IMR-90 (cell line): ENCODE results near the gene TMSB15C. TPM values are rescaled to one million over a fixed set of nuclear protein-coding genes. Genes with fewer than 3 reads are reported as not detected.

Experiments used
- ATAC-seq: fragments of 200-7000 bp; cut with Tn5 transposase; 2 replicates; pipeline ENCODE4 v1.9.1; 2020; ENCODE audit warnings: low read depth, mild to moderate bottlenecking, moderate library complexity
- BruUV-seq: library from RNA; stranded (reverse); fragments of 400-500 nt; replicated peaks from 2 replicates; lab custom pipeline; 2021; lab: Mats Ljungman, UMichigan
- CTCF ChIA-PET: fragments of 300-600 bp; formaldehyde crosslinking; extraction: SDS; loops from one replicate; lab custom pipeline; 2021; ENCODE audit warnings: antibody characterized with exemption; lab: Yijun Ruan, JAX
- POLR2A ChIA-PET: fragments of 300-600 bp; sonication (Branson Sonifier 250); formaldehyde crosslinking; loops from one replicate; lab custom pipeline; 2022; ENCODE audit warnings: antibody characterized with exemption; ENCODE audit not compliant: unreplicated experiment; lab: Charles Lee
- DNase-seq: peaks from one replicate; pipeline ENCODE4 v3.0.0; 2013
- H2AFZ ChIP-seq: replicated peaks from 2 replicates; pipeline ENCODE3; 2013; ENCODE audit warnings: low read length, mild to moderate bottlenecking; ENCODE audit not compliant: poor library complexity
- H2AK5ac ChIP-seq: 2 replicates; pipeline ENCODE4 v1.6.1; 2013; ENCODE audit warnings: low read depth, low read length, inconsistent platforms
- H2AK9ac ChIP-seq: replicated peaks from 2 replicates; pipeline ENCODE3; 2013; ENCODE audit warnings: mild to moderate bottlenecking, low read depth, low read length, moderate library complexity; ENCODE audit not compliant: poor library complexity
- H2BK120ac ChIP-seq: 2 replicates; pipeline ENCODE4 v1.6.1; 2013; ENCODE audit warnings: low read depth, low read length, inconsistent platforms
- H2BK15ac ChIP-seq: 3 replicates; pipeline ENCODE4 v1.6.1; 2013; ENCODE audit warnings: low read depth, low read length, inconsistent platforms
- H2BK20ac ChIP-seq: 2 replicates; pipeline ENCODE4 v1.6.1; 2013; ENCODE audit warnings: low read depth, mild to moderate bottlenecking, inconsistent platforms, low read length, moderate library complexity
- H2BK5ac ChIP-seq: 2 replicates; pipeline ENCODE4 v1.6.1; 2013; ENCODE audit warnings: mild to moderate bottlenecking, low read depth, low read length, inconsistent platforms; ENCODE audit not compliant: poor library complexity, severe bottlenecking
- H3K14ac ChIP-seq: replicated peaks from 2 replicates; pipeline ENCODE4 v1.6.1; 2013; ENCODE audit warnings: low read depth, low read length, inconsistent platforms
- H3K18ac ChIP-seq: 2 replicates; pipeline ENCODE4 v1.6.1; 2013; ENCODE audit warnings: low read depth, low read length, control low read depth
- H3K23ac ChIP-seq: 2 replicates; pipeline ENCODE4 v1.6.1; 2013; ENCODE audit warnings: low read depth, low read length, inconsistent platforms
- H3K27ac ChIP-seq: 2 replicates; pipeline ENCODE4 v1.5.1; 2013; ENCODE audit warnings: mild to moderate bottlenecking, control low read depth, low read length; ENCODE audit not compliant: insufficient read depth
- H3K27me3 ChIP-seq: 2 replicates; pipeline ENCODE4 v1.6.1; 2013; ENCODE audit warnings: low read length; ENCODE audit not compliant: control insufficient read depth, insufficient read depth
- H3K36me3 ChIP-seq: 2 replicates; pipeline ENCODE4 v1.6.1; 2013; ENCODE audit warnings: low read length, mixed read lengths; ENCODE audit not compliant: control insufficient read depth, insufficient read depth
- H3K4ac ChIP-seq: 2 replicates; pipeline ENCODE4 v1.6.1; 2013; ENCODE audit warnings: low read depth, low read length, inconsistent platforms
- H3K4me1 ChIP-seq: 2 replicates; pipeline ENCODE4 v1.6.1; 2013; ENCODE audit warnings: low read length, mixed read lengths; ENCODE audit not compliant: control insufficient read depth, insufficient read depth
- H3K4me2 ChIP-seq: 2 replicates; pipeline ENCODE4 v1.6.1; 2013; ENCODE audit warnings: low read depth, mild to moderate bottlenecking, control low read depth, low read length, moderate library complexity
- H3K4me3 ChIP-seq: 2 replicates; pipeline ENCODE4 v1.5.1; 2013; ENCODE audit warnings: low read depth, mild to moderate bottlenecking, control low read depth, low read length, moderate library complexity; ENCODE audit not compliant: insufficient read depth
- H3K56ac ChIP-seq: 2 replicates; pipeline ENCODE4 v1.6.1; 2013; ENCODE audit warnings: low read length, inconsistent platforms; ENCODE audit not compliant: insufficient read depth; ENCODE audit errors: extremely low read depth
- H3K79me1 ChIP-seq, 2 experiments: 2 replicates each; pipeline ENCODE4 v1.6.1; 2013; ENCODE audit warnings: low read length in 2 of 2, inconsistent platforms in 1 of 2, low read depth in 1 of 2
- H3K9ac ChIP-seq: 2 replicates; pipeline ENCODE4 v1.6.1; 2013; ENCODE audit warnings: low read depth, low read length, control low read depth
- H3K9me1 ChIP-seq: 2 replicates; pipeline ENCODE4 v1.6.1; 2013; ENCODE audit warnings: low read length, inconsistent platforms; ENCODE audit not compliant: insufficient read depth
- H3K9me3 ChIP-seq: 2 replicates; pipeline ENCODE4 v1.6.1; 2013; ENCODE audit warnings: low read length; ENCODE audit not compliant: control insufficient read depth, insufficient read depth
- H4K20me1 ChIP-seq: 2 replicates; pipeline ENCODE4 v1.6.1; 2013; ENCODE audit warnings: low read length, inconsistent platforms; ENCODE audit not compliant: insufficient read depth
- H4K5ac ChIP-seq: 2 replicates; pipeline ENCODE4 v1.6.1; 2013; ENCODE audit warnings: mild to moderate bottlenecking, low read depth, low read length, control low read depth
- H4K8ac ChIP-seq, 2 experiments: 2 replicates each; pipeline ENCODE4 v1.6.1; 2013; ENCODE audit warnings: low read depth in 2 of 2, low read length in 2 of 2, control low read depth in 1 of 2, inconsistent platforms in 1 of 2
- H4K91ac ChIP-seq: 2 replicates; pipeline ENCODE4 v1.6.1; 2013; ENCODE audit warnings: low read depth, low read length, inconsistent platforms; ENCODE audit not compliant: insufficient read depth
- CEBPB ChIP-seq: IDR thresholded peaks from 2 replicates; pipeline ENCODE4 v1.6.1; 2012; ENCODE audit warnings: low read depth, low read length, improper control_type of control experiment
- CHD1 ChIP-seq: IDR thresholded peaks from 2 replicates; pipeline ENCODE4 v1.6.1; 2012; ENCODE audit warnings: low read depth, low read length, improper control_type of control experiment
- FOS ChIP-seq: fragments of 150-350 bp; IDR thresholded peaks from 2 replicates; pipeline ENCODE4 v1.6.1; 2016; ENCODE audit warnings: low read depth, low read length
- MAFK ChIP-seq: IDR thresholded peaks from 2 replicates; pipeline ENCODE4 v1.6.1; 2012; ENCODE audit warnings: low read depth, low read length, improper control_type of control experiment
- MAZ ChIP-seq: IDR thresholded peaks from 2 replicates; pipeline ENCODE4 v1.6.1; 2012; ENCODE audit warnings: low read depth, mild to moderate bottlenecking, low read length, improper control_type of control experiment, moderate library complexity, borderline replicate concordance
- MXI1 ChIP-seq: IDR thresholded peaks from 2 replicates; pipeline ENCODE4 v1.6.1; 2012; ENCODE audit warnings: low read depth, mild to moderate bottlenecking, low read length, moderate library complexity, borderline replicate concordance
- NFE2L2 ChIP-seq: fragments of 150-350 bp; IDR thresholded peaks from 2 replicates; pipeline ENCODE4 v1.6.1; 2016; ENCODE audit warnings: low read depth, mild to moderate bottlenecking, low read length
- POLR2A ChIP-seq: IDR thresholded peaks from 2 replicates; pipeline ENCODE4 v1.6.1; 2012; ENCODE audit warnings: mild to moderate bottlenecking, low read depth, low read length
- RAD21 ChIP-seq: IDR thresholded peaks from 2 replicates; pipeline ENCODE4 v1.6.1; 2012; ENCODE audit warnings: low read length, improper control_type of control experiment
- RCOR1 ChIP-seq: IDR thresholded peaks from 2 replicates; pipeline ENCODE4 v1.6.1; 2012; ENCODE audit warnings: mild to moderate bottlenecking, low read length, improper control_type of control experiment; ENCODE audit not compliant: insufficient replicate concordance
- RFX5 ChIP-seq: IDR thresholded peaks from 2 replicates; pipeline ENCODE4 v1.8.0; 2012; ENCODE audit warnings: low read depth, mild to moderate bottlenecking, low read length, moderate library complexity
- SMC3 ChIP-seq: fragments of 150-350 bp; IDR thresholded peaks from 2 replicates; pipeline ENCODE4 v1.6.1; 2016; ENCODE audit warnings: low read depth, mild to moderate bottlenecking, antibody characterized with exemption, low read length, moderate library complexity
- WGBS, 2 experiments: methylation state at CpG; one replicate each; pipeline versions ENCODE4 v1.1.5 to v1.1.7; 2013; ENCODE audit warnings: missing lambda C conversion rate in 2 of 2; ENCODE audit not compliant: insufficient read length in 1 of 2; ENCODE audit errors: extremely low coverage in 2 of 2; 5-methylcytosine and 5-hydroxymethylcytosine counted together
- dilution Hi-C: fragments of 300-500 bp; cut with HindIII; formaldehyde crosslinking; loops from one replicate; pipeline ENCODE4 v1.14.3; 2018; ENCODE audit warnings: low sequenced_read_pairs; ENCODE audit not compliant: unreplicated experiment
- in situ Hi-C: fragments of 300-500 bp; cut with MboI; formaldehyde crosslinking; loops from 3 replicates; pipeline ENCODE4 v1.14.3; 2019; ENCODE audit warnings: low sequenced_read_pairs, inconsistent platforms, mixed read lengths
- intact Hi-C: fragments of 100-400 bp; cut with micrococcal nuclease; formaldehyde crosslinking; loops from 2 replicates; pipeline ENCODE4 v1.10.0; 2022
- polyA plus RNA-seq, 3 experiments: library from polyadenylated mRNA; depleted of rRNA; stranded (reverse); fragments of >200 nt; gene quantifications; 2 replicates each; pipeline ENCODE4 v1.2.3, GENCODE V29; 2012; ENCODE audit warnings: low replicate concordance in 1 of 3
- total RNA-seq: library from RNA; depleted of rRNA; stranded (reverse); fragments of >200 nt; gene quantifications from 2 replicates; pipeline ENCODE4 v1.2.3, GENCODE V29; 2012
- TF ChIP-seq, protein P1 (sequence below): fragments of 150-350 bp; IDR thresholded peaks from 2 replicates; pipeline ENCODE4 v1.6.1; 2016; ENCODE audit warnings: low read depth, mild to moderate bottlenecking, low read length, moderate library complexity, borderline replicate concordance
- TF ChIP-seq, protein P2 (sequence below): conservative IDR thresholded peaks from 2 replicates; pipeline ENCODE4 v1.5.1; 2012; ENCODE audit warnings: mild to moderate bottlenecking, low read depth, low read length, improper control_type of control experiment
- TF ChIP-seq, protein P3 (sequence below): fragments of 150-350 bp; IDR thresholded peaks from 2 replicates; pipeline ENCODE4 v1.6.1; 2017; ENCODE audit warnings: mild to moderate bottlenecking, antibody characterized with exemption, low read length, low read depth

Gene TMSB15C
- total and polyA plus RNA-seq, 2 of the 4 experiments (the other 2 are of a cell fraction): 1.9 to 2.0 TPM

DNA sequence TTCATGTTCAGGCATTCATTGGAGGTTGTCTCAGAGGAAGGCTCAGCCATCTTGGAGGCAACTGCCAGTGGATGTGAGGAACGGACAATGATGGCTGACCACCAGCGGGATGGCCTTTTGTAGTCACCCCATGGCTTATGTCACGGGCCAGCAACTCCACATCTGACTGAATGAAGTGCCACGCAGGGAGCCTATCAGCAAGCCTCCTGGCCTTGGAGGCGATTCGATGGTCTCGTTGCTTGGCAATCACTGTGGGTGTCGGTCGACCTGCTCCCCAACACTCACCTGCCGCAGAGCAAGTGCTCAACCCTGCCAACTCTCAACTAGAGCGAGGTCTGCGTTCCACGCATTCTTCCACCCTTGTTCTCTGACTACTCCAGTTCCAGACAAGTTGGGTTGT is 28.9 kb downstream of the TMSB15C start:
- Histone ChIP-seq H3K4ac (no peak overlapping the region), H3K4me2 (no peak overlapping the region), H3K27ac (no peak overlapping the region), H3K23ac (no peak overlapping the region), H4K5ac (no peak overlapping the region), H2AK5ac (no peak overlapping the region), H3K27me3 (peaks cover 16% of the 10 kb centered on the region), H3K36me3 (no peaks in the 10 kb centered on the region), H2BK120ac (no peak overlapping the region), H3K79me1 (no peaks in the 10 kb centered on the region), H2AK9ac (no peak overlapping the region), H3K9ac (no peak overlapping the region), H3K4me3 (no peak overlapping the region), H2BK20ac (no peak overlapping the region), H2AFZ (peak overlapping the region; percentile 51), H4K20me1 (no peaks in the 10 kb centered on the region), H4K91ac (no peak overlapping the region), H3K9me3 (no peaks in the 10 kb centered on the region), H2BK15ac (no peak overlapping the region), H4K8ac (no peak overlapping the region), H3K9me1 (no peaks in the 10 kb centered on the region), H3K56ac (no peak overlapping the region), H2BK5ac (no peak overlapping the region), H3K14ac (no peak overlapping the region), H3K18ac (no peak overlapping the region), H3K4me1 (no peaks in the 10 kb centered on the region)
- TF ChIP-seq, protein P1, sequence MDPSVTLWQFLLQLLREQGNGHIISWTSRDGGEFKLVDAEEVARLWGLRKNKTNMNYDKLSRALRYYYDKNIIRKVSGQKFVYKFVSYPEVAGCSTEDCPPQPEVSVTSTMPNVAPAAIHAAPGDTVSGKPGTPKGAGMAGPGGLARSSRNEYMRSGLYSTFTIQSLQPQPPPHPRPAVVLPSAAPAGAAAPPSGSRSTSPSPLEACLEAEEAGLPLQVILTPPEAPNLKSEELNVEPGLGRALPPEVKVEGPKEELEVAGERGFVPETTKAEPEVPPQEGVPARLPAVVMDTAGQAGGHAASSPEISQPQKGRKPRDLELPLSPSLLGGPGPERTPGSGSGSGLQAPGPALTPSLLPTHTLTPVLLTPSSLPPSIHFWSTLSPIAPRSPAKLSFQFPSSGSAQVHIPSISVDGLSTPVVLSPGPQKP: no peak
- no peak for TF ChIP-seq MXI1
- no peak for TF ChIP-seq SMC3
- no peak for TF ChIP-seq POLR2A
- TF ChIP-seq CEBPB: no peak
- TF ChIP-seq MAZ: no peak
- TF ChIP-seq CHD1: no peak
- no peak for TF ChIP-seq NFE2L2
- no peak for TF ChIP-seq FOS
- TF ChIP-seq RCOR1: no peak
- TF ChIP-seq, protein P2, sequence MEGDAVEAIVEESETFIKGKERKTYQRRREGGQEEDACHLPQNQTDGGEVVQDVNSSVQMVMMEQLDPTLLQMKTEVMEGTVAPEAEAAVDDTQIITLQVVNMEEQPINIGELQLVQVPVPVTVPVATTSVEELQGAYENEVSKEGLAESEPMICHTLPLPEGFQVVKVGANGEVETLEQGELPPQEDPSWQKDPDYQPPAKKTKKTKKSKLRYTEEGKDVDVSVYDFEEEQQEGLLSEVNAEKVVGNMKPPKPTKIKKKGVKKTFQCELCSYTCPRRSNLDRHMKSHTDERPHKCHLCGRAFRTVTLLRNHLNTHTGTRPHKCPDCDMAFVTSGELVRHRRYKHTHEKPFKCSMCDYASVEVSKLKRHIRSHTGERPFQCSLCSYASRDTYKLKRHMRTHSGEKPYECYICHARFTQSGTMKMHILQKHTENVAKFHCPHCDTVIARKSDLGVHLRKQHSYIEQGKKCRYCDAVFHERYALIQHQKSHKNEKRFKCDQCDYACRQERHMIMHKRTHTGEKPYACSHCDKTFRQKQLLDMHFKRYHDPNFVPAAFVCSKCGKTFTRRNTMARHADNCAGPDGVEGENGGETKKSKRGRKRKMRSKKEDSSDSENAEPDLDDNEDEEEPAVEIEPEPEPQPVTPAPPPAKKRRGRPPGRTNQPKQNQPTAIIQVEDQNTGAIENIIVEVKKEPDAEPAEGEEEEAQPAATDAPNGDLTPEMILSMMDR: no peak
- TF ChIP-seq RAD21: no peak
- TF ChIP-seq, protein P3, sequence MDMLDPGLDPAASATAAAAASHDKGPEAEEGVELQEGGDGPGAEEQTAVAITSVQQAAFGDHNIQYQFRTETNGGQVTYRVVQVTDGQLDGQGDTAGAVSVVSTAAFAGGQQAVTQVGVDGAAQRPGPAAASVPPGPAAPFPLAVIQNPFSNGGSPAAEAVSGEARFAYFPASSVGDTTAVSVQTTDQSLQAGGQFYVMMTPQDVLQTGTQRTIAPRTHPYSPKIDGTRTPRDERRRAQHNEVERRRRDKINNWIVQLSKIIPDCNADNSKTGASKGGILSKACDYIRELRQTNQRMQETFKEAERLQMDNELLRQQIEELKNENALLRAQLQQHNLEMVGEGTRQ: no peak
- TF ChIP-seq MAFK: no peak
- no peak for TF ChIP-seq RFX5
- ChIA-PET POLR2A (no interaction called here), CTCF (no interaction called here)
- dilution Hi-C loops: no loop called here
- 53% methylated on average over 7 of the region's 13 CpGs; no CpG with 5 or more reads in 1 of the 2 experiments for WGBS, 2 experiments
- intact Hi-C loops: no loop called here
- DNase-seq (no peak), ATAC-seq (no peak)
- no TSS peak for BruUV-seq
- in situ Hi-C loops: no loop called here
